Measurements from ENCODE around the gene MGAT4A.

Gene MGAT4A

DNA sequence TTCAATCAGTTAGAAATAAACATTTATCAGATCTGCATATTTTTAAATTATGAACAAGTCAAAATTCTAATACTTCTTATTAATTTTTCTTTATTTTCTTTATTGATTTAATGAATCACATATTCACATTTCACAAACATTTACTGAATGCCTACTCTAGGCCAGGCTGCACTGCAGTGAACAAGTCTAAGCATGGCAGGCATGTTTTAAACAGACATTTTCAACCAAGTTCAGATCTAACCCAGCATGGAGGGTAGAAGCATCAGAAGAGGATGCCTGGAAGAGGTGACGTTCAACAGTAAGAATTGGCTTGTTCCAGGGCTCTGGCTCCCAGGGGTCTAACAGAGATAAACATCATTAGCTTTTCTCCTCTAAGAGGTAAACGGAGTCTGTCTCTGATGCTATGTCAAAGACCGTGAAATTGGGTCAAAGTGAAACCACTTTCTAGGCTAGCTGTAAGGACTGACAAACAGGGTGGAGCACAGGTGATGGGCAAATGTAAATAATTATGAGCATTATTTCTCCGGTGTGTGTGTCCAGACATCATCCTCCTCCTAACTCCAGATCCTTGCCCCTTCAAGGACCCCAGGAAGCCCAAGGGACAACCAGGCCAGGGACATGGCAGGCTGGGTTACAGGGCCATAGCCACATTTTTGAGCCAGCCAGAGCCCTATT, 72.0 kb downstream of the MGAT4A start:
- DNase-seq (ENCODE audit: low read depth in 2 of 2), result peak in 1 of 2 donors; percentile 12

GRCh38 chr2:98656800-98657199, 74.1 kb downstream of the MGAT4A start:
- DNase-seq (ENCODE audit: low read depth in 2 of 2), result no peak

DNA sequence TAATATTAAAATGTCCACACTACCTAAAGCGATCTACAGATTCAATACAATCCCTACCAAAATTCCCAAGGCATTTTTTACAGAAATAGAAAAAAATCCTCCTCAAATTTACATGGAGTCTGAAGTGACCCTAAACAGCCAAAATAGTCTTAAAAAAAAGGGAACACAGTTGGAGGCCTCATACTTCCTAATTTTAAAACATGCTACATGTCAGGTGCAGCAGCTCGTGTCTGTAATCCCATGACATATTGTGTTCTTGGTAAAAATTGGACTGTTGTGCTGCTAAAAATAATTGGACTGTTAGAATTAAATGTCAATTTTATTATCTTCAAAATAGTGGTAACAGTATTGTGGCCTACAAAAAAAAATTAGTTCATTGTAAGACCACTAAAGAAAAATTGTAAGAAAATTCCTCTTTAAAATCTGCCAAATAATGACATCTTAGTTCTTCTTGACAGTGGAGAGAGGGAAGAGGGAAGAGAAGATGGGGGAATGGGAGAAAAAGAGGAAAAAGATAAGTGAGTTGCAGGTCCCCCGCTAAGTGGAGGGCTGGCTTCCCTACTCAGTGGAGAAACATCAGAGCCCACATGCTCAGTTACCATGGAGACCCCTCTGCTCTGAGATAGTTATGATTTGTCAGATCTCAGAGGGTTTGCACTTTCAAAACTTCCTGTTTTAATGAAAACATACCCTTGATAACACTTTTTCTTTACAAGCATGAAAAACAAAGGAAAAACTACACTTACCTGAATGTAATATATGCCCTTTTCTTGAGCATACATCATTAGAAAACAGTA, 76.0 kb downstream of the MGAT4A start:
- no peak for DNase-seq (ENCODE audit: low read depth in 2 of 2)

DNA sequence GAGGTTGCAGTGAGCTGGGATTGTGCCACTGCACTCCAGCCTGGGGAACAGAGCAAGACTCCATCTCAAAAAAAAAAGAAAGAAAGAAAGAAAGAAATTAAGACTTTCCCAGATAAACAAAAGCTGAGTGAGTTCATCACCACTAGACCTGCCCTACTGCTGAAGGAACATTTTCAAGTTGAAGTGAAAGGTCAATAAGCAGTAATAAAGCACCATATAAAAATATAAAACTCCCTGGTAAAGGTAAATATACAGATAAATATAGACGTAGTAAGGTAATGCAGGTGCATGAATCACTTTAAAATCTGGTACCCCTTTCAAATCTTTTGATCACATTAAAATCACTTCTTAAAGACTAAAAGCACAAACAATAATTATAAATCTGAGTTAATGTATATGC, 79.9 kb downstream of the MGAT4A start:
- no peak for DNase-seq (ENCODE audit: low read depth in 2 of 2)

- DNase-seq (ENCODE audit: low read depth in 2 of 2), result no peak
Observed at GRCh38 chr2:98649992-98650375, 80.9 kb downstream of the MGAT4A start.

DNA sequence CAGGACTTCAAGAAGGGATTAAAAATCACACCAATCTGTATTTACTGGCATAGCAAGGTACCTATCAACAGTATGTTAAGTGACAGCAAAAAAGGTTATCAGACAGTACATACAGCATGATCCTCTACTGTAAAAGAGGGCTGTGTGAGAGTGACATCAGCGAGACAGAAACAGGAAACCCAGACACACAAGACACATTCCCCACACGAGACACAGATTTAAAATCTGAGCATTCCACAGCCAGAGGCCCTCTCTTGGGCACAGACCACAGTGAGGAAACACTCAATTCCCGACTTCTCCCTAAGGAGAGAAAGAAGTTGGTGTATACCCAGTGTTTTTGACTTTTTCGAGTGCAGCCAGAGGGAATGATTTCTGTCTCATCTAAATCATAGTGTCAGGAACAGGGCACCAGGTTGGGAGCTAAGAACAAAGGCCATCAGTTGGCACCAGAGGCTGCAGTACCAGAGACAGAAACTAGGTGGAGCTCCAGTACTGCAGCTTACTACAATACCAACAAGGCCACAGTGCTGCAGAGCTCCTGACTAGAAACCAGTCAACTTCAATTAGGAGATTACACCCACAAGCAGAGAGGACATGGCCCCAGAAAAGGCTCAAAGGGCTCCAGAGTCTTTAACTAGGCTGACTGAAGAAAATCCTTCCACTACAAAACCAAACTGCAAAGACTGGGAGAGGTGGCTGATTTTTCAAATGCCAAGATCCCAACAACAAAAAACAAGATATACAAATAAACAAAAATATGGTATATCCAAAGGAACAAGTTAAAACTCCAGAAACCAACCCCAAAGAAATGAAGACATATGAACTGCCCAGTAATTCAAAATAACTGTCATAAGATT, 81.6 kb downstream of the MGAT4A start:
- peak; percentile 68 to 69 for DNase-seq (ENCODE audit: low read depth in 2 of 2)

- DNase-seq (ENCODE audit: low read depth in 2 of 2), result no peak
Observed at GRCh38 chr2:98648451-98648850, 82.5 kb downstream of the MGAT4A start.

DNA sequence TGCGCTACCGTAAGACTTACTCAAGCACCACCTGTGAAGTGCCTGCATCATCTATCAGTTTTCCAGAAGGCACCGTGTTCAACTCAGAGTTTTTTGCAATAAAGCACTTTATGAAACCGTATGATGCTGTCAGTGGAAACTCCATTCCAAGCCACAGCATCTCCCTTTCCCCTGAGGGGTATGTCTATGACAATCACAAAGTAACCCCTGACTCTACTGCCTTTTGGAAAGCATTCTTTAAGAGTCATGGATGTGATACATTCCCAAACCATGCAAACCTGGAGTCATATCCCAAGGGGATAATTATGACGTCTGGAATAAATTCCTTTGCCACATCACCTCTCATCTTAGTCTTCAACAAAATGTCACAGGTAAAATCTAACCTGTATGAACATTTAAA, 83.3 kb downstream of the MGAT4A start:
- no peak for DNase-seq (ENCODE audit: low read depth in 2 of 2)

DNA sequence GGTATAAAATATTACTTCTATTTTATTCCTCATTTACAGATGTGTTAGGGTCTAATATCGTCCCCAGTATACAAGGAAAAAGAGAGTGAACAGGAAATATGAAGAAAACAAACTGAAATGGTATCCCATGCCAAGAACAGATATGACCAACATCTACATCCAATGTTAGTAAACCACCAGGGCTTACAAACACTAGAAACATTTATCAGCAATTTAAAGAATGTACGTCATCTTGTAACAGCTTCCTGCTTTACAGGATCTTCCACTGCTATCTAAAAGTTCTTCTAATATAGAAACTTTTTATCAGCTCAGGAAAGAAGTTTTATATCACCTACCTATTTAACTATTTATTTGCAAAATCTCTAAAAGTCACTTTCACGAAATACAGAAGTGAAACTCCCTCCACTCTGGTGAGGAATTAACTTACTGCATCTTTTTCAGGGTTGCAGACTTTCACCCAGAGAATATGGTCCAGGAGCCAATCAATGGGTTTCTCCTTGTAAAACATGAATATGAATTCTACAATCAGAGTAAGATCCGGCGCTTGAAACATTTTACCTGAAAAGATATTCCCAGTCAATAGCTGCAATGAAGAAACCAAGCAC, 87.3 kb downstream of the MGAT4A start:
- DNase-seq (ENCODE audit: low read depth in 2 of 2), result no peak

GRCh38 chr2:98637401-98638147, 93.4 kb downstream of the MGAT4A start:
- peak; percentile 19 to 33 for DNase-seq (ENCODE audit: low read depth in 2 of 2)

DNA sequence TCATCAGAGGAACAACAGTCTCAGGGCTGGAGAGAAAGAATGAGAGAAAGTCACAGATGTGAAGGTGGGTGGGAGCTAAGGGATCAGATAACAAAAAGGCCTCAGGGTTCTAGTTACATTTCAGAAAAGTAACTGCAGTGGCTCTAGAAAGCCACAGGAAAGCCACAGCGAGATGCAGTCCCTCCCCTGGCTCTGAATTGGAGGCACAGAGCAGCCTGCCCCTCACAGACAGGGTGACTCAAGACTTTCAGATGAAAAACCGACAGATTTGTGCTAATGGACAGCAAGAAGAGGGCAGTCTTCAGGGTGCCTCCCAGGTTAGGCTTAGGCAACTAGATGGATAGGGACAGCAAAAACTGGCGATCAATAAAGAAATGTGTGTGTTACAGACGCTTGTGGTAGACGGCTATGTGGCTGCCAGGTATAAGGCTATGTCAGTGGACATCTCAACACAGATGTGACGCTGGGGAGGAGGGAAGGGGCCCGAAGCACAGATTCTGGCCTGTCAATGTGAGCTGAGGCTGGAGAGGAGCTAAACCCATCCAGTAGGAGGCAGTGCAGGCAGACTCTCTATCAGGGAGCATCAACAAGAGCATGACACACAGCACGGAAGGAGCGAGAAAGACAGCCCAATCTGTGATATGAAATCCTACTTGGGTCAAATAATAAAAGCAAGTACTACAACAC, 96.4 kb downstream of the MGAT4A start:
- peak; percentile 43 to 54 for DNase-seq (ENCODE audit: low read depth in 2 of 2)

DNA sequence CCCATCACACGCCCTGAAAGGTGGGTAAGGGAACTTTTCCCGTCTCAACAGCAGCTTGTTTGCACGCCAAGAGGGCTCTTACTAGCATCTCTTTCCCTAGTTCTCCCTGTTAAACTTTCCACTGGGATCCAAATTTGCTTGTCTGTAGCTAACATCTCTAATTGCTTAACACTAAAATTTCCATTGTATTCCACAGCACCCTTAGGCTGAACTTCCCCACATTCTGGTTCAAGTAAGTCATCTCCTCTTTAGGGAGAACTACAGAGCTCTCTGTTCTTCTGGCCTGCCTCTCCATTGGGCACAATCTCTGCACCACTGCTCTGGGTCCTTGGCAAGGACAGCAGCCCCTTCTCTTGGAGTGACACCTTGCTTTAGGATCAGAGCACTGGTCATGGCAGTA, 98.6 kb downstream of the MGAT4A start:
- no peak for DNase-seq (ENCODE audit: low read depth in 2 of 2)

- DNase-seq (ENCODE audit: low read depth in 2 of 2), result no peak
Observed at GRCh38 chr2:98623657-98624056, 107.3 kb downstream of the MGAT4A start.

GRCh38 chr2:98617149-98617548, 113.8 kb downstream of the MGAT4A start:
- DNase-seq (ENCODE audit: low read depth in 2 of 2), result no peak

DNA sequence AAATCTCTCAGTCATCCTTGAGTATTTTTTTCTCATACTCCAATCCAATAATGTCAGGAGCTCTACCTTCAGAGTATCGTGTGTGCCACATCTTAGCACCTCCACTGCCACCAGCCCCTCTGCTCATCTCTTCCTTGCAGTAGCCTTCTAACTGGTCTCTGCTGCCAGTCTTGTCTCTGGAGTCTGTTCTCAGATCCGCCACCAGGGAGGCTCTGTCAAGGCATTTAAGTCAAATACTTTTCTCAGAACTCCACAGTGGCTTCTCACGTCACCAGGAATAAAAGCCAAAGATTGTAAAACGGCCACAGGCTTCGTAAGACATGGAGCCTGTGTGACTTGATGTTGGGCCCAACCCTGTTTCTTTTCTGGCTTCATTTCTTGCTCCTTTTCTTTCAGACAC, 115.5 kb downstream of the MGAT4A start:
- no peak for DNase-seq (ENCODE audit: low read depth in 2 of 2)

- DNase-seq (ENCODE audit: low read depth in 2 of 2), result no peak
Observed at GRCh38 chr2:98614024-98614739, 116.8 kb downstream of the MGAT4A start.

DNA sequence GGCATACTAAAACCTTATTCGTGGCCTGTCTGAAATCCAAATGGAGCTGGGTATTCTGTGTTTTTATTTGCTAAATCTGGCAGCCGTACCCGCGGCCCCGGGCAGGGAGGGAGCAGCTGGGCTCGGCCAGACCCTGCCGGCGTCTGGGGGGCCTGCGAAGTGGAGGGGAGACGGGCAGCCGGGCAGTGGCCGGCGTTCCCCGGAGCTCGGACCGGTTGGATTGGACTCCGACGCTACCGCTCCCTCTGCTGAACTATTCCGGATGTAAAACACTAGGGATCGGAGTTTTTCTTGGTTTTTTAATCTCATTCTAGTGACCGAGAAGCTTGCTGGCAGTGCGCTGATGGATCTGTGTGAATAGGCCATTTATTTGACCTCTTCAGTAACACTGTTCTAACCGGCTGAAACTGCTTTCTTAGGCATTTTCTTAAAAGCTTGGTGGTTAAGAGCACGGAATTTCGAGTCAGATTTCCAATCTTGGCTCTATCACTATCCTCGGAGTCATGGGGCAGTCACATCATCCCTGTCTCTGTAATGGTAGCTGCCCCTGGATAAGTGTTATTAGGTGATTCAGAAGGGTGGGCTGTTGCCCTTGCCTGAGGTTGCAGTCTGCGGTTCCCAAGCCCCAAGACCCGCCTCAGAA, 121.8 kb downstream of the MGAT4A start:
- no peak for DNase-seq (ENCODE audit: low read depth in 2 of 2)

- DNase-seq (ENCODE audit: low read depth in 2 of 2), result peak; percentile 90 to 91
Observed at GRCh38 chr2:98608116-98608961, 122.6 kb downstream of the MGAT4A start, which contains the start of the genes COA5 and UNC50. COA5 (minus strand) TSS chr2:98608512; CDS start chr2:98608405, 107 bp downstream. UNC50 (plus strand) TSS chr2:98608589; CDS start chr2:98609760, 1,171 bp downstream.

Measured in stimulated activated CD4-positive, alpha-beta T cell treated with anti-CD3 and anti-CD28 coated beads, Interleukin-4, amount 100 ng/mL, for 48 hours (primary cell).